Colonic mucosa (tissue), 4 donors: Measurements from ENCODE around the gene SUSD4. TPM values are rescaled to one million over a fixed set of nuclear protein-coding genes. Genes with fewer than 3 reads are reported as not detected.

Source experiments
- DNase-seq: peaks from one replicate; pipeline ENCODE4 v3.0.0-alpha.2; 2020
- H3K27ac ChIP-seq: fragments of 200-600 bp; one replicate; pipeline ENCODE4 v1.8.0; 2021
- H3K27me3 ChIP-seq: fragments of 200-600 bp; one replicate; pipeline ENCODE4 v1.8.0; 2021
- H3K36me3 ChIP-seq: fragments of 200-600 bp; one replicate; pipeline ENCODE4 v1.8.0; 2021
- H3K4me1 ChIP-seq: fragments of 200-600 bp; one replicate; pipeline ENCODE4 v1.8.0; 2021; ENCODE audit warnings: mild to moderate bottlenecking
- H3K4me3 ChIP-seq: fragments of 200-600 bp; one replicate; pipeline ENCODE4 v1.8.0; 2021
- H3K9ac ChIP-seq, 2 donors: one replicate each; pipeline ENCODE4 v1.7.0; 2013; ENCODE audit warnings: control low read depth in 2 of 2, low read depth in 2 of 2, low read length in 2 of 2
- H3K9me3 ChIP-seq: fragments of 200-600 bp; one replicate; pipeline ENCODE4 v1.8.0; 2021
- CTCF ChIP-seq: fragments of 200-600 bp; IDR thresholded peaks from one replicate; pipeline ENCODE4 v1.8.0; 2022; ENCODE audit warnings: antibody characterized with exemption, mild to moderate bottlenecking
- intact Hi-C: fragments of 100-400 bp; cut with DNase I; formaldehyde crosslinking; loops from one replicate; pipeline ENCODE4 v1.14.1; 2022
- total RNA-seq, 2 donors: library from RNA; stranded (reverse); fragmentation: NEBNext Ultra II Directional in 1 of 2; extraction: Animal tissue kit (Norgen Biotek cat#: 25700) in 1 of 2; gene quantifications; one replicate each; pipeline ENCODE4 v1.2.1, GENCODE V29; 2021
- donor health status: healthy.
- donor health status: DM: no; HTN: no; CAD: no.
- donor health status: DM: no; HTN: no; CAD: no.

Gene SUSD4
- total RNA-seq, 2 donors from 2014 or later: 0.15 to 0.37 TPM

GRCh38 chr1:223216531-223217205 is 147.3 kb downstream of the SUSD4 start:
- H3K4me3 ChIP-seq: no peak overlapping the region
- no peak for TF ChIP-seq CTCF

GRCh38 chr1:223216074-223216473 is 147.9 kb downstream of the SUSD4 start:
- no peaks in the 10 kb centered on the region for H3K27me3 ChIP-seq
- no peaks in the 10 kb centered on the region for H3K4me1 ChIP-seq
- no peak for DNase-seq
- no peaks in the 10 kb centered on the region for H3K36me3 ChIP-seq
- H3K4me3 ChIP-seq: no peak overlapping the region
- H3K9ac ChIP-seq: no peak overlapping the region
- no peak for TF ChIP-seq CTCF
- H3K27ac ChIP-seq: no peak overlapping the region
- no peaks in the 10 kb centered on the region for H3K9me3 ChIP-seq
- intact Hi-C loops: no loop called here

More at GRCh38 chr1:223216531-223217205, 147.3 kb downstream of the SUSD4 start:
- no peak for DNase-seq
- H3K27me3 ChIP-seq: no peaks in the 10 kb centered on the region
- no peaks in the 10 kb centered on the region for H3K36me3 ChIP-seq
- no peak overlapping the region for H3K27ac ChIP-seq
- intact Hi-C loops: no loop called here
- no peak overlapping the region for H3K9ac ChIP-seq
- no peaks in the 10 kb centered on the region for H3K4me1 ChIP-seq
- H3K9me3 ChIP-seq: no peaks in the 10 kb centered on the region

- intact Hi-C loops: no loop called here
- no peaks in the 10 kb centered on the region for H3K4me1 ChIP-seq
- no peaks in the 10 kb centered on the region for H3K9me3 ChIP-seq
- no peak overlapping the region for H3K9ac ChIP-seq
- no peak for DNase-seq
- no peak overlapping the region for H3K27ac ChIP-seq
- H3K27me3 ChIP-seq: no peaks in the 10 kb centered on the region
- no peak for TF ChIP-seq CTCF
- no peak overlapping the region for H3K4me3 ChIP-seq
- H3K36me3 ChIP-seq: no peaks in the 10 kb centered on the region
These were observed 148.9 kb downstream of the SUSD4 start for GRCh38 chr1:223215026-223215425.

GRCh38 chr1:223214261-223214807 is 149.6 kb downstream of the SUSD4 start:
- no peak for DNase-seq
- Histone ChIP-seq H3K9me3 (no peaks in the 10 kb centered on the region), H3K4me1 (no peaks in the 10 kb centered on the region), H3K4me3 (no peak overlapping the region), H3K9ac (no peak overlapping the region), H3K36me3 (no peaks in the 10 kb centered on the region), H3K27ac (no peak overlapping the region), H3K27me3 (no peaks in the 10 kb centered on the region)
- no peak for TF ChIP-seq CTCF
- intact Hi-C loops: no loop called here

GRCh38 chr1:223212441-223212840 is 151.5 kb downstream of the SUSD4 start:
- H3K4me1 ChIP-seq: no peaks in the 10 kb centered on the region
- no peaks in the 10 kb centered on the region for H3K27me3 ChIP-seq
- H3K27ac ChIP-seq: no peak overlapping the region
- no peaks in the 10 kb centered on the region for H3K36me3 ChIP-seq
- no peaks in the 10 kb centered on the region for H3K9me3 ChIP-seq
- no peak for DNase-seq
- no peak for TF ChIP-seq CTCF
- no peak overlapping the region for H3K4me3 ChIP-seq
- intact Hi-C loops: no loop called here
- H3K9ac ChIP-seq: no peak overlapping the region
